SK-N-MC (cell line): ENCODE measurements around the gene ACTL7B.
"Not testable (repeated sequence)": the region's sequence is repeated elsewhere in the genome, so short reads cannot be mapped to it uniquely, and the experiment has no call there.

ENCODE experiments used
- DNase-seq: peaks from one replicate; pipeline ENCODE4 v3.0.0-alpha.2; 2011; ENCODE audit warnings: low read depth, low spot score
- H3K27ac ChIP-seq: fragments of 200-600 bp; sonication (generic); 2 replicates; pipeline ENCODE4 v1.5.1; 2016; ENCODE audit warnings: mixed run types
- H3K36me3 ChIP-seq: fragments of 200-600 bp; sonication (generic); 2 replicates; pipeline ENCODE4 v1.6.1; 2017; ENCODE audit warnings: antibody characterized with exemption, low read length, mixed read lengths; ENCODE audit not compliant: insufficient read depth
- H3K4me3 ChIP-seq: fragments of 200-600 bp; sonication (generic); 2 replicates; pipeline ENCODE4 v1.5.1; 2016
- H3K9ac ChIP-seq: fragments of 200-600 bp; sonication (generic); 2 replicates; pipeline ENCODE4 v1.8.0; 2017; ENCODE audit warnings: mixed run types, mixed read lengths; ENCODE audit not compliant: insufficient read length
- H3K9me3 ChIP-seq: fragments of 200-600 bp; sonication (generic); 2 replicates; pipeline ENCODE4 v1.6.1; 2017; ENCODE audit warnings: low read depth, mild to moderate bottlenecking, antibody characterized with exemption, low read length, moderate library complexity, mixed read lengths
- EZH2 ChIP-seq: fragments of 200-600 bp; sonication (generic); IDR thresholded peaks from one replicate; pipeline ENCODE4 v1.6.1; 2017; ENCODE audit warnings: antibody characterized with exemption
- FOXP2 ChIP-seq: optimal IDR thresholded peaks from 2 replicates; pipeline ENCODE3; 2011; ENCODE audit warnings: mild to moderate bottlenecking, moderate library complexity; ENCODE audit not compliant: insufficient read depth; ENCODE audit errors: extremely low read length, control extremely low read depth
- POLR2AphosphoS5 ChIP-seq: IDR thresholded peaks from 2 replicates; pipeline ENCODE4 v1.6.1; 2012; ENCODE audit warnings: mild to moderate bottlenecking, low read depth, low read length, borderline replicate concordance

The ACTL7B gene

DNA sequence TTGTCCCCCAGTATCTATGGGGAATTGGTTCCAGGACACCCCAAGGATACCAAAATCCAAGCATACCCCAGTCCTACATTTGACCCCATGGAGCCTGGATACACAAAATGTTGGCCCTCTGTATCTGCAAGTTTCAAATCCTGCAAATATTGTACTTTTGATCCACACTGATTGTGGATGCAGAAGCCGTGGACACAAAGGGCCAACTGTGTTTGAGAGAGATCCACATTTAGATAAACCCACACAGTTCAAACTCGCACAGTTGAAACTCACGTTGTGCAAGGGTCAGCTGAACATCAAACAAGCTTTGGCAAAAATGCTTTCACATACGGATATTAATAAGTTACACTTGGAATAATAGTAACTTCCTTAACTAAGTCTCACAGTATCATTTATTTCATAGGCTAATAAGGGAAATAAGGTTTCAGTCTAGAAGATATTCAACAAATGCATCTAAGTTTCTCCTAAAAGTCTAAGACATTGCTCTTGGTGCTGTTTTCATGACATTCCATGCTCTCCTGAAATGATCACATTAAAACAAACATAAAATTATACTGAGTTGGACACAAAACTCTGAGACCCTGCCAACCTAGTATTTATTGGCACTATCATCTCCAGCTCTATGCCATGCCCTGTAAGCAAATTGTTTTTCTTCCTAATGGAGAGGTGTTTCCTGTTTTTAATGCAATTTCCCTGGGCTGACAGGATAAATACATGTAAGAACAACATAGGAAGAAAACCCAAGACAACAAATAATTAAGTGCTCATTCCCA is 38.6 kb upstream of the ACTL7B start:
- H3K27ac ChIP-seq = no peak overlapping the region
- no peak for DNase-seq
- no peaks in the 10 kb centered on the region for H3K9me3 ChIP-seq
- no peak overlapping the region for H3K4me3 ChIP-seq
- peaks cover 75% of the 10 kb centered on the region for H3K36me3 ChIP-seq
- TF ChIP-seq FOXP2 (no peak), POLR2AphosphoS5 (no peak), EZH2 (no peak)
- no peak overlapping the region for H3K9ac ChIP-seq

DNA sequence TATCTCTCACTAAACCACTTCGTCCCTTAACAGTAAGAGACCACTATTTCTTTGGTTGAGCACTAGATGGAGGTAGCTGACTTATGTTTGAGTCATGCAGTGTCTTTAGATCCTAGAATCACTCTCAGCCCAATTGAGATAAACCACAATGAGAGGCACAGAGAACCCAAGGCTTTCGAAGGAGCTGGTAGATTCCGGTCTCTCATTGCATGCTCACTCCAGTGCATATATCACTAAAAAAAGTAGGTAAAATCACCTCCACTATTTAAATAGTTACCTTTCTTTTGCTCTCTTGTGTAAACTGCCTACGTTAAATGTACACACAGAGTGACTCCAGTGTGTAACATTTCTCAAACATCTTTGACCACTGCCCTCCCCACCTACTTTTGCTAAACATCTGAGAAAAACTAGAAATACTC is 33.9 kb upstream of the ACTL7B start:
- Histone ChIP-seq H3K4me3 (no peak overlapping the region), H3K9me3 (no peaks in the 10 kb centered on the region), H3K36me3 (peaks cover 59% of the 10 kb centered on the region), H3K27ac (no peak overlapping the region), H3K9ac (no peak overlapping the region)
- no peak for TF ChIP-seq FOXP2
- TF ChIP-seq EZH2 = no peak
- no peak for TF ChIP-seq POLR2AphosphoS5
- DNase-seq = no peak

DNA sequence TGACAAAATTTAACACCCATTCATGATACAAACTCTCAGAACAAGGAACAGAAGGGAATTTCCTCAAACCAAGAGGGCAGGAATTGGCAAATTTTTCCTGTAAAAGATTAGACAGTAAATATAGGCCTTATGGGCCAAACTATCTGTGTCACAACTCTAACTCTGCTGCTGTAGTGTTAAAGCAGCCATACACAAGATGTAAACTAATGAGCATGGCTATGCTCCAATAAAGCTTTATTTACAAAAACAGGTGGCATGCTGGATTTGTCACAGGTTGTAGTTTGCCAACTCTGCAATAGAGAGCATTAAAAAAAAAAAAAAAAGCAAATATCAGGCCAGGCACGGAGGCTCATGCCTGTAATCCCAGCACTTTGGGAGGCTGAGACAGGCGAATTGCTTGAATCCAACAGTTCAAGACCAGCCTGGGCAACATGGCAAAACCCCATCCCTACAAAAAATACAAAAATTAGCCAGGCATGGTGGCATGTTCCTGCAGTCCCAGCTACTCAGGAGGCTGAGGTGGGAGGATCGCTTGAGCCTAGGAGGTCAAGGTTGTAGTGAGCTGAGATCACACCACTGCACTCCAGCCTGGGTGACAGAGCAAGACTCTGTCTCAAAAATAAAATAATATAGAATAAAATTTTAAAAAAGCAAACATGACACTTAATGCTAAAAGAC is 30.9 kb upstream of the ACTL7B start:
- H3K4me3 ChIP-seq, DNase-seq, H3K27ac ChIP-seq, H3K9me3 ChIP-seq, H3K9ac ChIP-seq: not testable (repeated sequence)
- H3K36me3 ChIP-seq = peaks cover 55% of the 10 kb centered on the region

DNA sequence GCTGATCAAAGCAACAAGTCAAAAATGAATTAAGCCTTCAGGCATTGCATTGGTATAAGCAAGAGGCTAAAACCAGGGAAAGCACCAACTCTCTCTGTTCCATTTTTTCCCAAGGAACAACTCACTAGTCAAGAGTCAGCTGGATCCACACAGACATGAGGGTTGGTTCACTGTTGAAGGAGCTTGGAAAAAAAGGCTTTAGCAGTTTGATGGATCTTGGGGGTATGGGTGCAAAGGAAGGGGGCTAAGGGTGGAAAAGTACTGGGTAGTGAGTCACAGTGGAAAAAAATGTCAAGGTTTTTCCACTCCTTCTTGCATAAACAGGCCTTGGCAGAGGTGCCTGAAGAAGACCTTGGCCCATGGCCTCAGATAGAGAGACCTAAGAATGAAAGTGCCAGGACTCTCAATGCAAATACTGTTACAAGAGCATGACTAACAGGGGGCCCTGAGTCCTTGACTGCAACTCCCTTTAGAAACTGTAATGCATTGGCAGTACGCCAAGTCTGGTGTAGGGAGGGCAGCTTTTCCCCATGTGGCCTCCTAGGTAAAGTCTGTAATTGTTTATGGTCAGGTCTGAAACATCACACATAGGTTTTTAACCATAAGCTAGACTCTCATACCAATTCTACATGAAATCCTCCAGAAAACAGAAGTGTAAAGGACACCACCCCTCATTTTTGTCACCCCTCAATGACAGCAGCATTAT is 30.0 kb upstream of the ACTL7B start:
- DNase-seq = peak; percentile 10
- TF ChIP-seq EZH2 (no peak), FOXP2 (no peak), POLR2AphosphoS5 (no peak)
- Histone ChIP-seq H3K4me3 (no peak overlapping the region), H3K27ac (no peak overlapping the region), H3K36me3 (peaks cover 46% of the 10 kb centered on the region), H3K9ac (no peak overlapping the region), H3K9me3 (no peaks in the 10 kb centered on the region)

DNA sequence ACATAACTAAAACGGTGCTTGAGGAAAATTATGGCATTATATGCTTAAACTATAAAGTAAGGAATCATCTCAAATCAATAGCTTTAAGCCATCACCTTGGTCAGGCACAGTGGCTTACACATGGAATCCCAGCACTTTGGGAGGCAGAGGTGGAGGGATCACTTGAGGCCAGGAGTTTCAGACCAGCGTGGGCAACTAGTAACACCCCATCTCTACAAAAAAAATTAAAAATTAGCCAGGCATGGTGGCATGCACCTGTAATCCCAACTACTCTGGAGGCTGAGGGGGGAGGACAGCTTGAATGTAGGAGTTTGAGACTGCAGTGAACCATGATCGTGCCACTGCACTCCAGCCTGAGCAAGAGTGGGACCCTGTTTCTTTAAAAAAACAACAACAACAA is 28.9 kb upstream of the ACTL7B start:
- Histone ChIP-seq H3K36me3 (peaks cover 41% of the 10 kb centered on the region), H3K27ac (no peak overlapping the region), H3K9me3 (no peaks in the 10 kb centered on the region), H3K9ac (no peak overlapping the region), H3K4me3 (no peak overlapping the region)
- no peak for DNase-seq
- TF ChIP-seq POLR2AphosphoS5 = no peak
- no peak for TF ChIP-seq EZH2
- no peak for TF ChIP-seq FOXP2

DNA sequence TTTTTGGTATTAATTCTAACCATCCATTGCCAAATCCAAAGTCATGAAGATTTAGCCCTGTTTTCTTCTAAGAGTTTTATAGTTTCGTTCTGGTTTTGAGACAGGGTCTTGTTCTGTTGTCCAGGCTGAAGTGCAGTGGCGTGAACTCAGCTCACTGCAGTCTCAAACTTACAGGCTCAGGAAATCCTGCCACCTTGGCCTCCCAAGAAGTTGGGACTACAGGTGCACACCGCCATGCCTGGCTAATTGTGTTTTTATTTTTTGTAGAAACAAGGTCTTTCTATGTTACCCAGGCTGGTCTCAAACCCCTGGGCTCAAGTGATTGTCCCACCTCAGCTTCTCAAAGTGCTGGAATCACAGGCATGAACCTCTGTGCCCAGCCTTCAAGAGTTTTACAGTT is 27.3 kb upstream of the ACTL7B start:
- DNase-seq = no peak
- Histone ChIP-seq H3K9ac (no peak overlapping the region), H3K4me3 (no peak overlapping the region), H3K9me3 (no peaks in the 10 kb centered on the region), H3K27ac (no peak overlapping the region), H3K36me3 (peaks cover 42% of the 10 kb centered on the region)
- no peak for TF ChIP-seq EZH2
- TF ChIP-seq POLR2AphosphoS5 = no peak
- no peak for TF ChIP-seq FOXP2

DNA sequence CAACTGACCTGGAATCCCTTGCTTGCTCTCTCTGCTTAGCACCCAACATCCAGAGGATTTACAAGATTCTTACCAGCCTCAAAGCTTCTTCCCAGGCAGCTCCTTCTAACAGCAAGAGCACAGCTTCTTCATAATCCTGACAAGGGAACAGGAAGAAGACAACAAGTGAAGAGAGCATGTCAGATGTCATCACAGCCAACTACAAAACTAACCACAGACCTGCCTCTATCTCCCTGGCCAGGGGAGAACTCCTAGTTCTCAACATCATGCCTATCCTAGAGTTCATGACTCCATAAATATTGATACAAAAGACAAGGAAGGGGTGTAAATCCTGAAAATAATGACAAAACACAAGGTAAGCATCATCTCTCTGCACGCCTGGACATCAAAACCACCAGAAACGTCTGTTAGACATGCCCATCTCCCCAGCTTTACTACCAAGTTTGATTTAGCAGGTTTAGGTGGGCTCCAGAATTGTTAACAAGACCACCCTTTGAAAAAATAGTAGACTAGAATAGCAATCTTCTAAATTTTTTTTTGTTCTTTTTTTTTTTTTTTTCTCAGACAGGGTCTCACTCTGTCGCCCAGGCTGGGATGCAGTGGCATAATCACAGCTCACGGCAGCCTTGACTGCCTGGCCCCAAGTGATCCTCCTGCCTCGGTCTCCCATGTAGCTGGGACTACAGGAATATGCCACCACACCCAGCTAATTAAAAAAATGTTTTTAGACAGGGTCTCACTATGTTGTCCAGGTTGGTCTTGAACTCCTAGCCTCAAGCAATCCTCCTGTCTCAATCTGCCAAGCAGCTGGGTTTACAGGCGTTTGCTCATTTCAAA is 26.5 kb upstream of the ACTL7B start:
- H3K36me3 ChIP-seq = peaks cover 50% of the 10 kb centered on the region
- H3K27ac ChIP-seq = no peak overlapping the region
- DNase-seq = no peak
- H3K4me3 ChIP-seq = no peak overlapping the region
- TF ChIP-seq FOXP2 (no peak), POLR2AphosphoS5 (no peak), EZH2 (no peak)
- no peak overlapping the region for H3K9ac ChIP-seq
- no peaks in the 10 kb centered on the region for H3K9me3 ChIP-seq

DNA sequence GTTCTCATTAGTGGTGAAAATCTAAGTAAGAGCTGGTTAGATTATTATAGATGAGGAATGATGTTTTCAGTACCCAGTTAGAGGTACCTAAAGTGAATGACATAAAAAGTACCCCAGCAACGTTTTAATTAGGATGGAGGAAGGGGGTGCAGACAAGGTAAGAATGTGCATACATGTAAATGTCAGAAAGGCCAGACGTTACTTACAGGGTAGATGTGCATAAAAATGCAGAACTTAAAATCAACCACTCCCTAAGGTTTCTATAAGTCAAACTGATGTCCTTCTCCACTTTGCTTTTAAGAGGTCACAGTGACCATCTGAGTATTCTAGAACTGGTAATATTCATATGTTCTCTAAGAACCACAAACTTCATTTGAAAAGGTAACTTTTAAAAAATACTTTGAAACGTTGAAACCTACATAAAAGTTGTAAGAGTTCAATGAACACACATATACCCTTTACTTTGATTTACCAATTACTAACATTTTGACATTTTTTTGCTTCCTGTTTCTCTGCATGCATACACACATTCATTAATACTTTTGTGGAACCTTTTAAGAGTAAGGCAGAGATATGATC is 25.0 kb upstream of the ACTL7B start:
- Histone ChIP-seq H3K27ac (no peak overlapping the region), H3K9ac (no peak overlapping the region), H3K36me3 (peaks cover 44% of the 10 kb centered on the region), H3K4me3 (no peak overlapping the region), H3K9me3 (no peaks in the 10 kb centered on the region)
- DNase-seq = no peak
- TF ChIP-seq FOXP2 (no peak), EZH2 (no peak), POLR2AphosphoS5 (no peak)
